Measurements from ENCODE around the gene GGT6.

- no peak for TF ChIP-seq FOSL2 (IDR thresholded peaks at IDR 0.05)
- no peak for TF ChIP-seq FOSL2 (CRISPR knock-in tag; IDR thresholded peaks at IDR 0.05)
- no peak for TF ChIP-seq SREBF2 (IDR thresholded peaks at IDR 0.05)
- TF ChIP-seq GATA3 (IDR thresholded peaks at IDR 0.05; ENCODE audit: borderline replicate concordance): no peak
- TF ChIP-seq, protein P1, sequence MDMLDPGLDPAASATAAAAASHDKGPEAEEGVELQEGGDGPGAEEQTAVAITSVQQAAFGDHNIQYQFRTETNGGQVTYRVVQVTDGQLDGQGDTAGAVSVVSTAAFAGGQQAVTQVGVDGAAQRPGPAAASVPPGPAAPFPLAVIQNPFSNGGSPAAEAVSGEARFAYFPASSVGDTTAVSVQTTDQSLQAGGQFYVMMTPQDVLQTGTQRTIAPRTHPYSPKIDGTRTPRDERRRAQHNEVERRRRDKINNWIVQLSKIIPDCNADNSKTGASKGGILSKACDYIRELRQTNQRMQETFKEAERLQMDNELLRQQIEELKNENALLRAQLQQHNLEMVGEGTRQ (IDR thresholded peaks at IDR 0.05): no peak
- TF ChIP-seq RAD21 (conservative IDR thresholded peaks at IDR 0.05 in 1 of 2, IDR thresholded peaks at IDR 0.05 in 1 of 2): no peak
- no peak for TF ChIP-seq POLR2AphosphoS2 (conservative IDR thresholded peaks at IDR 0.05; ENCODE audit: low read length)
Measured at GRCh38 chr17:4511199-4511932, 49.0 kb downstream of the GGT6 start.
